HEK293T (cell line): Measurements from ENCODE around the gene EXOC6B.

Source experiments
- CTBP1 ChIP-seq: fragments of 450-650 bp; IDR thresholded peaks from 2 replicates; pipeline ENCODE4 v1.6.1; 2016; ENCODE audit warnings: borderline replicate concordance
- HDGF ChIP-seq: fragments of 450-650 bp; IDR thresholded peaks from 2 replicates; pipeline ENCODE4 v1.6.1; 2017; ENCODE audit warnings: antibody characterized with exemption, borderline replicate concordance
- NFRKB ChIP-seq: fragments of 450-650 bp; IDR thresholded peaks from 2 replicates; pipeline ENCODE4 v1.6.1; 2016; ENCODE audit warnings: mild to moderate bottlenecking, moderate library complexity
- SP1 ChIP-seq: fragments of 450-650 bp; IDR thresholded peaks from 2 replicates; pipeline ENCODE4 v1.6.1; 2017

DNA sequence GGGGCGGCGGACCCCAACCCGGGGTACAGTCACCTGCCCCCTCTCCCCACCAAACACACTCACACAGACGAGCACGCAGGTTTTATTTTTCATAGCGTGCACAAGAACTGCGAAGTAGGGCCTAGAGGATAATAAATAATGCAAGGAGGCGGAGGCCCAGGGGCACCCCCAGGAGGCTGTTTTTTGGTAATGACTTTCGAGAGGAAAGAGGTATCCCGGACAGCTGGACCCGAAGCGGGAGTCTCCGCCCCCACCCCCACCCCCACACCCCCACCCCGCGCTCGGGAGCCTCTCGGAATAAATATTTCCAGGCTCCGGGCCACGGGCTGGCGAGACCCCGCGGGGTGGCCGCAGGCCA is 681.6 kb downstream of the EXOC6B start:
- TF ChIP-seq NFRKB: no peak
- TF ChIP-seq HDGF: no peak
- TF ChIP-seq SP1: no peak
- no peak for TF ChIP-seq CTBP1
